ENCODE data around the gene MAOA. TPM values are rescaled to one million over a fixed set of nuclear protein-coding genes. Genes with fewer than 3 reads are reported as not detected.
"Not testable (repeated sequence)": the region's sequence is repeated elsewhere in the genome, so short reads cannot be mapped to it uniquely, and the experiment has no call there.

The MAOA gene
- total RNA-seq (2014; rRNA removed; shearing (Covaris generic); ENCODE audit: low replicate concordance): not detected in 2 replicates

- H3K4me2 ChIP-seq (ENCODE audit: low read depth, low read length, poor library complexity, severe bottlenecking): no peak within 1 kb of the TSS
- no peaks in the 10 kb centered on the region for H3K27me3 ChIP-seq (ENCODE audit: low read length)
- no peak within 1 kb of the TSS for H3K4me3 ChIP-seq (ENCODE audit: low read length)
- H3K4me1 ChIP-seq (ENCODE audit: low read length): no peaks in the 10 kb centered on the region
- H3K36me3 ChIP-seq (ENCODE audit: insufficient read depth, low read length): no peaks in the 10 kb centered on the region
- H3K9me2 ChIP-seq (replicated peaks; ENCODE audit: insufficient read depth, low read length): no peaks in the 10 kb centered on the region
- peaks cover 7% of the 10 kb centered on the region; the same call in 1 of the 2 replicates for H3K9me3 ChIP-seq (ENCODE audit: low read length)
- H2AFZ ChIP-seq (ENCODE audit: low read length): no peak within 1 kb of the TSS
- no peak for DNase-seq
- no peaks in the 10 kb centered on the region for H3K79me2 ChIP-seq (ENCODE audit: low read length)
- H3K27ac ChIP-seq (ENCODE audit: low read length): no peak within 1 kb of the TSS
- no peak within 1 kb of the TSS for H3K9ac ChIP-seq (ENCODE audit: low read length)
- H4K20me1 ChIP-seq (ENCODE audit: insufficient read depth, low read depth, low read length): no peaks in the 10 kb centered on the region
These were observed at the start of gene MAOA for GRCh38 chrX:43656005-43656494. Gene MAOA, plus strand, starts transcription at chrX:43656299. Its CDS starts 43 bp downstream, at chrX:43656342.

- Histone ChIP-seq H3K9me3 (ENCODE audit: low read length) (no peaks in the 10 kb centered on the region; the same call in 1 of the 2 replicates), H3K4me3 (ENCODE audit: low read length) (no peak overlapping the region)
These were observed 43.7 kb upstream of the MAOA start for GRCh38 chrX:43612400-43612799.

GRCh38 chrX:43615660-43616059 is 40.4 kb upstream of the MAOA start:
- Histone ChIP-seq H3K9me2 (replicated peaks; ENCODE audit: insufficient read depth, low read length) (no peaks in the 10 kb centered on the region), H3K4me1 (ENCODE audit: low read length) (no peaks in the 10 kb centered on the region), H2AFZ (ENCODE audit: low read length) (no peak overlapping the region), H3K4me3 (ENCODE audit: low read length) (no peak overlapping the region), H3K4me2 (ENCODE audit: low read depth, low read length, poor library complexity, severe bottlenecking) (no peak overlapping the region), H3K79me2 (ENCODE audit: low read length) (no peaks in the 10 kb centered on the region), H3K36me3 (ENCODE audit: insufficient read depth, low read length) (no peaks in the 10 kb centered on the region), H3K9me3 (ENCODE audit: low read length) (no peaks in the 10 kb centered on the region; the same call in 1 of the 2 replicates), H3K9ac (ENCODE audit: low read length) (no peak overlapping the region), H4K20me1 (ENCODE audit: insufficient read depth, low read depth, low read length) (no peaks in the 10 kb centered on the region), H3K27ac (ENCODE audit: low read length) (no peak overlapping the region), H3K27me3 (ENCODE audit: low read length) (no peaks in the 10 kb centered on the region)
- DNase-seq: no peak

More at GRCh38 chrX:43612400-43612799, 43.7 kb upstream of the MAOA start:
- Histone ChIP-seq H3K79me2 (ENCODE audit: low read length) (no peaks in the 10 kb centered on the region), H4K20me1 (ENCODE audit: insufficient read depth, low read depth, low read length) (no peaks in the 10 kb centered on the region), H3K4me1 (ENCODE audit: low read length) (no peaks in the 10 kb centered on the region), H3K36me3 (ENCODE audit: insufficient read depth, low read length) (no peaks in the 10 kb centered on the region), H3K27ac (ENCODE audit: low read length) (no peak overlapping the region), H3K9ac (ENCODE audit: low read length) (no peak overlapping the region), H3K9me2 (replicated peaks; ENCODE audit: insufficient read depth, low read length) (no peaks in the 10 kb centered on the region), H3K4me2 (ENCODE audit: low read depth, low read length, poor library complexity, severe bottlenecking) (no peak overlapping the region), H2AFZ (ENCODE audit: low read length) (no peak overlapping the region), H3K27me3 (ENCODE audit: low read length) (no peaks in the 10 kb centered on the region)
- DNase-seq: no peak

- Histone ChIP-seq H3K36me3 (ENCODE audit: insufficient read depth, low read length) (no peaks in the 10 kb centered on the region), H3K9ac (ENCODE audit: low read length) (no peak overlapping the region), H3K9me3 (ENCODE audit: low read length) (no peaks in the 10 kb centered on the region), H3K27me3 (ENCODE audit: low read length) (no peaks in the 10 kb centered on the region), H3K4me1 (ENCODE audit: low read length) (no peaks in the 10 kb centered on the region), H2AFZ (ENCODE audit: low read length) (no peak overlapping the region), H3K9me2 (replicated peaks; ENCODE audit: insufficient read depth, low read length) (no peaks in the 10 kb centered on the region), H3K27ac (ENCODE audit: low read length) (no peak overlapping the region), H4K20me1 (ENCODE audit: insufficient read depth, low read depth, low read length) (no peaks in the 10 kb centered on the region), H3K79me2 (ENCODE audit: low read length) (no peaks in the 10 kb centered on the region), H3K4me3 (ENCODE audit: low read length) (no peak overlapping the region), H3K4me2 (ENCODE audit: low read depth, low read length, poor library complexity, severe bottlenecking) (no peak overlapping the region)
- no peak for DNase-seq
These were observed 37.5 kb upstream of the MAOA start for GRCh38 chrX:43618366-43619205.

- not testable (repeated sequence) for H3K27me3 ChIP-seq (ENCODE audit: low read length); H3K9me3 ChIP-seq (ENCODE audit: low read length); H2AFZ ChIP-seq (ENCODE audit: low read length); H3K4me1 ChIP-seq (ENCODE audit: low read length); H3K4me3 ChIP-seq (ENCODE audit: low read length); H3K4me2 ChIP-seq (ENCODE audit: low read depth, low read length, poor library complexity, severe bottlenecking); H4K20me1 ChIP-seq (ENCODE audit: insufficient read depth, low read depth, low read length); H3K36me3 ChIP-seq (ENCODE audit: insufficient read depth, low read length); H3K9me2 ChIP-seq (replicated peaks; ENCODE audit: insufficient read depth, low read length); DNase-seq; H3K9ac ChIP-seq (ENCODE audit: low read length); H3K27ac ChIP-seq (ENCODE audit: low read length); H3K79me2 ChIP-seq (ENCODE audit: low read length)
These were observed 36.2 kb upstream of the MAOA start for GRCh38 chrX:43619861-43620260.

GRCh38 chrX:43627147-43627546 is 29.0 kb upstream of the MAOA start:
- H3K9ac ChIP-seq (ENCODE audit: low read length): no peak overlapping the region
- H2AFZ ChIP-seq (ENCODE audit: low read length): no peak overlapping the region
- H3K9me2 ChIP-seq (replicated peaks; ENCODE audit: insufficient read depth, low read length): no peaks in the 10 kb centered on the region
- no peaks in the 10 kb centered on the region for H3K4me1 ChIP-seq (ENCODE audit: low read length)
- no peak overlapping the region for H3K4me2 ChIP-seq (ENCODE audit: low read depth, low read length, poor library complexity, severe bottlenecking)
- H3K4me3 ChIP-seq (ENCODE audit: low read length): no peak overlapping the region
- no peaks in the 10 kb centered on the region for H3K79me2 ChIP-seq (ENCODE audit: low read length)
- no peaks in the 10 kb centered on the region for H4K20me1 ChIP-seq (ENCODE audit: insufficient read depth, low read depth, low read length)
- H3K27ac ChIP-seq (ENCODE audit: low read length): no peak overlapping the region
- no peak for DNase-seq
- H3K9me3 ChIP-seq (ENCODE audit: low read length): no peaks in the 10 kb centered on the region
- no peaks in the 10 kb centered on the region for H3K36me3 ChIP-seq (ENCODE audit: insufficient read depth, low read length)
- H3K27me3 ChIP-seq (ENCODE audit: low read length): no peaks in the 10 kb centered on the region

- Histone ChIP-seq H3K79me2 (ENCODE audit: low read length) (no peaks in the 10 kb centered on the region), H3K27me3 (ENCODE audit: low read length) (no peaks in the 10 kb centered on the region), H3K9me2 (replicated peaks; ENCODE audit: insufficient read depth, low read length) (no peaks in the 10 kb centered on the region), H3K4me1 (ENCODE audit: low read length) (no peaks in the 10 kb centered on the region), H2AFZ (ENCODE audit: low read length) (no peak overlapping the region), H3K9me3 (ENCODE audit: low read length) (no peaks in the 10 kb centered on the region), H3K27ac (ENCODE audit: low read length) (no peak overlapping the region), H3K36me3 (ENCODE audit: insufficient read depth, low read length) (no peaks in the 10 kb centered on the region), H3K4me2 (ENCODE audit: low read depth, low read length, poor library complexity, severe bottlenecking) (no peak overlapping the region), H3K9ac (ENCODE audit: low read length) (no peak overlapping the region), H4K20me1 (ENCODE audit: insufficient read depth, low read depth, low read length) (no peaks in the 10 kb centered on the region), H3K4me3 (ENCODE audit: low read length) (no peak overlapping the region)
- no peak for DNase-seq
These were observed 28.4 kb upstream of the MAOA start for GRCh38 chrX:43627669-43628068.

- Histone ChIP-seq H3K9me2 (replicated peaks; ENCODE audit: insufficient read depth, low read length) (no peaks in the 10 kb centered on the region), H3K9ac (ENCODE audit: low read length) (no peak overlapping the region), H3K9me3 (ENCODE audit: low read length) (no peaks in the 10 kb centered on the region), H3K4me3 (ENCODE audit: low read length) (no peak overlapping the region), H3K27me3 (ENCODE audit: low read length) (no peaks in the 10 kb centered on the region), H3K4me1 (ENCODE audit: low read length) (no peaks in the 10 kb centered on the region), H3K4me2 (ENCODE audit: low read depth, low read length, poor library complexity, severe bottlenecking) (no peak overlapping the region), H3K36me3 (ENCODE audit: insufficient read depth, low read length) (no peaks in the 10 kb centered on the region), H2AFZ (ENCODE audit: low read length) (no peak overlapping the region), H3K79me2 (ENCODE audit: low read length) (no peaks in the 10 kb centered on the region), H3K27ac (ENCODE audit: low read length) (no peak overlapping the region), H4K20me1 (ENCODE audit: insufficient read depth, low read depth, low read length) (no peaks in the 10 kb centered on the region)
- DNase-seq: no peak
These were observed 26.9 kb upstream of the MAOA start for GRCh38 chrX:43629229-43629628.
